GM21367 (cell line): Measurements from ENCODE around the gene NUPR1.
"Not testable (repeated sequence)": the region's sequence is repeated elsewhere in the genome, so short reads cannot be mapped to it uniquely, and the experiment has no call there.

Experiments
- ATAC-seq: cut with Tn5 transposase; IDR thresholded peaks from one replicate; pipeline ENCODE4 v1.9.1; 2021; ENCODE audit not compliant: unreplicated experiment

NUPR1 gene

GRCh38 chr16:28555561-28555960, 16.8 kb upstream of the NUPR1 start:
- no peak for ATAC-seq

GRCh38 chr16:28554634-28555423, 16.1 kb upstream of the NUPR1 start:
- no peak for ATAC-seq

DNA sequence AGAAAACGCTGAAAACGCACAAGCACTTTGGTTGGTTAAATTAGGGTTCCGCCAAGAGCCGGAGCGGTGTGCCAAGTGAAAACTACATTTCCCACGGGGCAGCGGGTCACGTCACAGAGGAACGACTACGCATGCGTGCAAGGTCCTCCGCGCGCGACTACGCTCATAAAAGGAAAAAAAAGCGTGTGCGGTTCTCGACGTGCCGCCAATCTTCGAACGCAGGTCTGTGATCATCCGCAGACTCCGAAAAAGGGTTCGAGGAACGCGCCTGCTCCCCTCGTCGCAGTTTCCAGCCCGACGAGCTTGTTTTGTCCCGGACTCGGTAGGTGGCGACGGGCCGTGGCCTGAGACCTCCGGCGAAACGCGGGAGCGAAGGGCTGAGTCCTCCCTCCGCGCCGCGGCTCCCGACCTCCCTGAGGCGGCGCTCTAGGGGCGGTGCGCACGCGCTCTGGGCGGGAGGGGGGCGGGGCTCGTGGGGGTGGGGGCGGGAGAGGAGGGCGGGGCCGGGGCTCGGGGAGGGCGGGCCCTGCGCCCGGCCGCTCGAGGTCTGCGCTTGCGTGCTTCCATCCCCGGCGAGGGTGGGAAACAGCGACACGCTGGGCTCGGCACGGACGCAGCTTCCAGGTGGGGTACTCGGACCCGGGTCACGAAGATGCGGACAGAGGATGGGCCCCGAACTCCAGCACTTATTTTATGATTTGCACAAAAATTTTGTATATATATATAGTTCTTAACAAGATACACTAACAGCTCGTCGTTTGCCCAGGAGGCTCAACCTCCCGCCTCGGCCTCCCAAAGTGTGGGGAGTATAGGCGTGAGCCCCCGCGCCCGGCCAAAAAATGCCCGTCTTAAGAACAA, 15.2 kb upstream of the NUPR1 start, which contains the start of gene SGF29:
Gene SGF29 (plus strand): TSS at position 145 of the 858 bp plus-strand sequence. CDS start 27,150 bp downstream, outside the sequence.
- ATAC-seq, result peak; percentile 58

- ATAC-seq, result no peak
Observed at GRCh38 chr16:28549301-28549899, 10.6 kb upstream of the NUPR1 start.

DNA sequence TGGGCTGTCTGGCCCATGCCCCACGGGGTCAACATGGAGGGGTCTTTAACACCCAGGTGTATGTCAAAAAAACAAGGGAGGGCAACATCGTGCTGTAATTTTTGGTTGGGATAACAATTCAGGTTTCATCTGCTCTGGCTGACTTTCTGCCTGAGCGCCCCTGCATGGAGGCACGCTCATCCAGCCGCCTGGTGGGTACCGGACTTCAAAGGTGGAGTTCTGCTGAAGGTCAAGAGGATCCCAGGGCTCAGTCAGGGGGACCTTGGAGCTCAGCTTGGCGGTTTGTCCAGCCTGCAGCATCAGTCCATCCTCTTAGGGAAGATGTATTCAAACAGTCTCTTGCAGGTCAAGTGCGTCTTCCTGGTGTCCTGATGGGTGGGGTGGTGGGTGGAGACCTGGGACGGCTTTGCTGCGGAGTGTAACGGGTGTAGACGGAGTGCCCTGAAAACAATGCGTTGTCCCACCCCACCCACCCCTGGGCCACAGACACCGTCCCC, 9.6 kb upstream of the NUPR1 start:
- ATAC-seq, result no peak

GRCh38 chr16:28546626-28547025, 7.9 kb upstream of the NUPR1 start:
- ATAC-seq, result no peak

DNA sequence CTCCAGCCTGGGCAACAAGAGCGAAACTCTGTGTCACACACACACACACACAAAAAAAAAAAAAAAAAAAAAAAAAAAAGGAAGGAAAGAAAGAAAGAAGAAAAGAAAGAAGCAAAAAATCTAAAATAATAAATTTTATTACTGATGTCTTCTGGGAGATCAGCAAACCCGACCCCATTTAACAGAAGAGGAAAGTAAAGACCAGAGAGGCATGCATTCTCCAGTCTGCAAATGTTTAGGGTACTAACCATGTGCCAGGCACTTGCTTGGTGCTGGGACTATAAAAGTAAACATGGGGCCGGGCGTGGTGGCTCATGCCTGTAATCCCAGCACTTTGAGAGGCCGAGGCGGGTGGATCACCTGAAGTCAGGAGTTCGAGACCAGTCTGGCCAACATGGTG, 7.2 kb upstream of the NUPR1 start:
- not testable (repeated sequence) for ATAC-seq

- no peak for ATAC-seq
Observed at GRCh38 chr16:28544998-28545397, 6.2 kb upstream of the NUPR1 start.

DNA sequence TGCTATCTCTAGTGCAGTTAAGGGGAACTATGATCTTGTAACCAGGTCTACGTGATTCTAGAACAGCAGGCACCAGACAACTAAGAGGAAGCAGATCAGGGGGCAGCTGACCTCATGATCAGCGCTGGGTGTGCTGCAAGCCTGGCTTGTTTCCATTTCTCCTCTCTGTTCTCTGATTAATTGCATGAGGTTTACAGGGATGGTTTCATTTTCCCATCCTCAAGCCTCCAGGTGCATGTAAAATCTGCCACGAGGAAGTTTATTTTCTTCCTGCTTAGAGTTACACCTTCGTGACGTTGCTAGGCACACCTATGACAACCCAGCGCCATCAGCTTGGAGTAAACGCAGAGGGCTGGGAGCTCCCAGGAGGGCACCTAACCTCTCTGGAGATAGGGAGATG, 4.3 kb upstream of the NUPR1 start:
- no peak for ATAC-seq

DNA sequence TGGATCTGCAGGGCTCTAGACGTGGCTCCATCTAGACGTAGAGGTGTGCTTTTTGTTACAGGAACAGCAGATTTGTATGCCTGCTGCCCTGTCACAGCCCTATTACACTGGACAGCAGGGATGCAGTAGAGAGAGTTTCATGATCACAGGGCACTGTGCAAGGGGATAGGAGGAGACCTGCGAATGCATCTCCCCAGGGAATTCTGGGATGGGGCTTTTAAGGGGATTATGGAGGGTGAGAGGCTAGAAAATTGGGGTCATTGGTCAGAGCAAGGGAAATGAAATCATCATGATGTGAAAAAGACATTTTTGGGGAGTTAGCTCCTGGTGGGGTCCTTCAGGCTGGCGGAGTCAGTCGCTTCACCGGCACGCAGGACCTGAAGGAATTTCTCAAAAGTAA, 3.9 kb upstream of the NUPR1 start:
- ATAC-seq, result no peak

- ATAC-seq, result no peak
Observed at GRCh38 chr16:28540346-28540745, 1.6 kb upstream of the NUPR1 start.

GRCh38 chr16:28537964-28538732, 626 bp downstream of the NUPR1 start:
- ATAC-seq, result no peak

DNA sequence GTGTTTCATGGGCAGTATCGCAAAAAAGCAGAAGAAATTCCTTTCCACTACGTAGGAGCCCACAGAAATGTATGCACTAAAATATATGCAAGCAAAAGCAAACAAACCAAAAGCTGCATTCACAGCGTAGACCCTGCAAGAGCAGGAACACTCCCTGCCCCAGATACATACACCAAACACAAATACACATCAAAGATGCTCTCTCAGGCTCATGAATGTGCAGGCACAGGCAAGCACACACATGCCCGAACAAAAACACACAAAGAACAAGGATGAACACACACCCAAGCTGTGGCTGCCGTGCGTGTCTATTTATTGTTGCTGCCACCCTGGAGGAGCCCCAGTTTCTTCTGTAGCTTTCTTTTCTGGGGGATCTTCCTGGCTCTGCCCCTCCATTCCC, 1.7 kb downstream of the NUPR1 start:
- ATAC-seq, result no peak

GRCh38 chr16:28534542-28535373, 4.0 kb downstream of the NUPR1 start:
- ATAC-seq, result no peak

DNA sequence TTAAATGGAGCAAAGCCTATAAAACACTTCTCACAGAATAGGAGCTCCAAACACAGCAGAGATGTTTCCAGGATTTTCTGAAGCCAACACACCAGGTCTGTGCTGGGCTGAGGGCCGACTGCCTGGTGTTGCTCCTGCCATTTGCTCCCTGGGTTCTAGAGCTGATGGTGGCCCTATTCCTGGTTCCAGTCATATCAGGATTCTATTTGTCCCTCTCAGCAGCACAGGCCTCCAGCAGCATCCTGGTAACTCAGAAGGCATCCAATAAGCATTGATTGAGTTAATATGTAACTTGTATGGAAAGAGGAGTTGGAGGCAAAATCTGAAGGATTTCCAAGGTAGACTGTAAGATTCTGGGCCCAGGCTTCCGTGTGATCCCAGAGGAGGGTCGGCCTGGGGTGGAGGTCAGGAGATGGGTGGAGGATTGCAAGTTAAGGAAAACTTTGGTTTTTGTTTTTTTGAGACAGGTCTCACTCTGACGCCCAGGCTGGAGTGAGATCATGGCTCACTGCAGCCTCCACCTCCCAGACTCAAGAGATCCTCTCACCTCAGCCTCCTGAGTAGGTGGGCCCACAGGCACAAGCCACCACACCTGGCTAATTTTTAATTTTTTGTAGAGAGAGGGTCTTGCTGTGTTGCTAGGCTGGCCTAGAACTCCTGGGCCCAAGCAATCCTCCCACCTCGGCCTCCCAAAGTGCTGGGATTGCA, 5.7 kb downstream of the NUPR1 start:
- ATAC-seq, result no peak

DNA sequence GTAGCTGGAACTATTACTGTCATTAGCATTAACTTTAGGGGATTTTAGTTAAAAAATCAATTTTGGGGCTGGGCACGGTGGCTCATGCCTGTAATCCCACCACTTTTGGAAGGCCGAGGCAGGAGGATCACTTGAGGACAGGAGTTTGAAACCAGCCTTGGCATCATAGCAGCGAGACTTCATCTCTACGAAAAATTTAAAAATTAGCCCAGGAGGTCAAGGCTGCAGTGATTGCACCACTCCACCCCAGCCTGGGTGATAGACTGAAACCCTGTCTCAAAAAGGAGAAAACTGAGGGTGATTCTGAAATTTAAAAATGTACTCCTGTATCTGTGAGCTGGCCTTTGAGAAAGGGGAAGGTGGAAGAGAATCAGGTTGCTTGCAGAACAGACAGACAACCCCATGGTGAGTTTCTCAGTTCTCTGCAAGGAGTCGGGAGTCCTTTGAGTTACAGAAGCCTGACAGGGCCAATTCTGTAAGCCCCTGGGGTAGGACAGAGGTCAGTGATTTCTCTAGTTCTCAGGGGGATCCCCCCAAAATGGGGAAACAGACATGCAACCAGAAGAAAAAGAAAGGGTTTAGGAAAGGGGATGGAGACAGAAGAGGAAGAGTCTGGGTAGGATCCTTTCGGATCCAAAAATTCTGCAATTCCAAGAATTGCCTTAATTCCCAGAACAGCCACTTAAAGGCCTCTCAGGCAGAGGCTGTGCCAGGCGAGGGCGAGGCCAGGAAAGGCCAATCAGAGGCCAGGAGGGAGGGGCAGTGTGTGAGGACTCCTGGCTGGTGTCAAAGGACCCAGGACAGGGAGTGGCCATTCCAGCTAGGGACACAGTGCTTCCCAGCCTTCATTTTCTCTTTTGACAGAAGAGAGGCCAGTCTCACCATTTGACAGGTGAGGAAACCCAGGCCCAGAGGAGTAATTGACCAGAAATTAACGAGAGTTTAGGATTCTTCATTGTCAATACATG, 6.7 kb downstream of the NUPR1 start:
- no peak for ATAC-seq

- ATAC-seq, result no peak
Observed at GRCh38 chr16:28529124-28529523, 9.7 kb downstream of the NUPR1 start.

DNA sequence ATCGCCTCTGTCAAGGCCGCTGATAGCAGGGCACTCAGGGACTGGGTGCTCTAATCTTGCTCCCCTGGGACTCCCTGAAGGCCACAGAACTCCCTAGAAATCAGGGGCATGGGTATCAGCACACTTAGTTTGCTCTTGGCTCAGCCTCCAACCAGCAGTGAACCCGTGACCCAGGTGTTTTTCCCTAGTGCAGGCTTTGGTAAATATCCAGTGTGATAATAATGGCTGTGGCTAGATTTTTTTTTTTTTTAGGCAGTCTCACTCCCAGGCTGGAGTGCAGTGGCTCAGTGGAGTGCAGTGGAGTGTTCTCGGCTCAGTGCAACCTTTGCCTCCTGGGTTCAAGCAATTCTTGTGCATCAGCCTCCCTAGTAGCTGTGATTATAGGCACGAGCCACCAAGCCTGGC, 10.3 kb downstream of the NUPR1 start:
- no peak for ATAC-seq
